ENCODE measurements around the gene RAI1. TPM values are rescaled to one million over a fixed set of nuclear protein-coding genes. Genes with fewer than 3 reads are reported as not detected.

RAI1 gene
- total and polyA plus RNA-seq, 10 of the 15 experiments (the other 5 are each of a cell fraction or from before 2014, with no cell fraction given), result 0.66 to 37.7 (median 6.0) TPM

GRCh38 chr17:17665255-17665654, 16.0 kb upstream of the RAI1 start:
- H4K20me1 ChIP-seq (ENCODE audit: control insufficient read depth, insufficient read depth), result no peaks in the 10 kb centered on the region
- no peak for FAIRE-seq
- H3K4me1 ChIP-seq (ENCODE audit: control insufficient read depth, insufficient read depth, low read length), result peaks cover 28% of the 10 kb centered on the region
- H3K4me2 ChIP-seq (ENCODE audit: control insufficient read depth, insufficient read depth), result no peak overlapping the region
- H3K36me3 ChIP-seq (ENCODE audit: control insufficient read depth in 2 of 2, insufficient read depth in 2 of 2, low read length in 1 of 2), result no peaks in the 10 kb centered on the region
- no peaks in the 10 kb centered on the region for H3K9me3 ChIP-seq (replicated peaks; ENCODE audit: control insufficient read depth, insufficient read depth, low read length)
- no peaks in the 10 kb centered on the region; a peak in 1 of 4 replicates for H3K27me3 ChIP-seq (replicated peaks in 1 of 2; ENCODE audit: control insufficient read depth in 2 of 2, insufficient read depth in 2 of 2, low read length in 1 of 2)
- no peak for DNase-seq (ENCODE audit: low read depth, low spot score)
- BruUV-seq (replicated peaks), result no TSS peak
- H2AFZ ChIP-seq (ENCODE audit: control insufficient read depth, low read depth, low read length), result no peak overlapping the region
- intact Hi-C loops (cut with micrococcal nuclease; ENCODE audit: unreplicated experiment), result no loop called here
- H3K9ac ChIP-seq (ENCODE audit: control insufficient read depth, insufficient read depth, low read length), result no peak overlapping the region
- in situ Hi-C loops (cut with MboI), result no loop called here
- WGBS (ENCODE audit: insufficient coverage, insufficient replicate concordance, low lambda C conversion rate, missing lambda C conversion rate), result 64% methylated on average over 6 of the region's 6 CpGs
- no peak overlapping the region for H3K27ac ChIP-seq (ENCODE audit: control insufficient read depth, insufficient read depth)
- ChIA-PET RAD21 (ENCODE audit: unreplicated experiment) (interaction anchor here (0.9 kb wide), 1 partner anchor 23 kb away, joined by 3 read pairs; no protein-coding TSS in a partner anchor), SMC1A (ENCODE audit: uncharacterized antibody, unreplicated experiment) (interaction anchor here (0.9 to 1.1 kb wide), 2 partner anchors 14 to 25 kb away, joined by 3 read pairs; no protein-coding TSS in a partner anchor), POLR2A (interaction anchor here (1.5 kb wide), 1 partner anchor 10 kb away, joined by 4 read pairs; no protein-coding TSS in a partner anchor), CTCF (interaction anchor here (1.0 to 2.2 kb wide), 3 partner anchors 8 to 23 kb away, joined by 3 to 11 read pairs (median 4); no protein-coding TSS in a partner anchor)
- no peak overlapping the region for H3K4me3 ChIP-seq
- ATAC-seq, result no peak
- no peaks in the 10 kb centered on the region for H3K79me2 ChIP-seq (ENCODE audit: control insufficient read depth, insufficient read depth, low read length)
- TF ChIP-seq NFYB (IDR thresholded peaks at IDR 0.05; ENCODE audit: insufficient read depth, low read depth, low read length), result no peak
- no peak for TF ChIP-seq SIX5 (IDR thresholded peaks at IDR 0.05; ENCODE audit: low read depth, low read length, severe bottlenecking)
- TF ChIP-seq EP300 (IDR thresholded peaks at IDR 0.05; ENCODE audit: borderline replicate concordance in 1 of 2, control insufficient read depth in 1 of 2, low read depth in 2 of 2, low read length in 2 of 2), result no peak
- TF ChIP-seq BHLHE40 (IDR thresholded peaks at IDR 0.05; ENCODE audit: borderline replicate concordance in 1 of 2, low read depth in 2 of 2, low read length in 1 of 2), result no peak
- no peak for TF ChIP-seq RFX5 (IDR thresholded peaks at IDR 0.05; ENCODE audit: low read depth, low read length)
- no peak for TF ChIP-seq SIN3A (IDR thresholded peaks at IDR 0.05; ENCODE audit: low read depth, low read length)
- no peak for TF ChIP-seq ZNF217 (IDR thresholded peaks at IDR 0.05)
- no peak for TF ChIP-seq ZNF274 (IDR thresholded peaks at IDR 0.05; ENCODE audit: insufficient read depth, insufficient read length)
- no peak for TF ChIP-seq FOS (IDR thresholded peaks at IDR 0.05; ENCODE audit: borderline replicate concordance, extremely low read depth, insufficient read length)
- no peak for TF ChIP-seq HDAC6 (IDR thresholded peaks at IDR 0.05; ENCODE audit: unreplicated experiment)
- no peak for TF ChIP-seq GABPA (IDR thresholded peaks at IDR 0.05; ENCODE audit: low read depth)
- no peak for TF ChIP-seq NFXL1 (IDR thresholded peaks at IDR 0.05; ENCODE audit: borderline replicate concordance)
- TF ChIP-seq YY1 (IDR thresholded peaks at IDR 0.05; ENCODE audit: low read depth, low read length), result no peak
- no peak for TF ChIP-seq TAF1 (IDR thresholded peaks at IDR 0.05; ENCODE audit: borderline replicate concordance, low read depth, low read length)
- TF ChIP-seq, protein P1, sequence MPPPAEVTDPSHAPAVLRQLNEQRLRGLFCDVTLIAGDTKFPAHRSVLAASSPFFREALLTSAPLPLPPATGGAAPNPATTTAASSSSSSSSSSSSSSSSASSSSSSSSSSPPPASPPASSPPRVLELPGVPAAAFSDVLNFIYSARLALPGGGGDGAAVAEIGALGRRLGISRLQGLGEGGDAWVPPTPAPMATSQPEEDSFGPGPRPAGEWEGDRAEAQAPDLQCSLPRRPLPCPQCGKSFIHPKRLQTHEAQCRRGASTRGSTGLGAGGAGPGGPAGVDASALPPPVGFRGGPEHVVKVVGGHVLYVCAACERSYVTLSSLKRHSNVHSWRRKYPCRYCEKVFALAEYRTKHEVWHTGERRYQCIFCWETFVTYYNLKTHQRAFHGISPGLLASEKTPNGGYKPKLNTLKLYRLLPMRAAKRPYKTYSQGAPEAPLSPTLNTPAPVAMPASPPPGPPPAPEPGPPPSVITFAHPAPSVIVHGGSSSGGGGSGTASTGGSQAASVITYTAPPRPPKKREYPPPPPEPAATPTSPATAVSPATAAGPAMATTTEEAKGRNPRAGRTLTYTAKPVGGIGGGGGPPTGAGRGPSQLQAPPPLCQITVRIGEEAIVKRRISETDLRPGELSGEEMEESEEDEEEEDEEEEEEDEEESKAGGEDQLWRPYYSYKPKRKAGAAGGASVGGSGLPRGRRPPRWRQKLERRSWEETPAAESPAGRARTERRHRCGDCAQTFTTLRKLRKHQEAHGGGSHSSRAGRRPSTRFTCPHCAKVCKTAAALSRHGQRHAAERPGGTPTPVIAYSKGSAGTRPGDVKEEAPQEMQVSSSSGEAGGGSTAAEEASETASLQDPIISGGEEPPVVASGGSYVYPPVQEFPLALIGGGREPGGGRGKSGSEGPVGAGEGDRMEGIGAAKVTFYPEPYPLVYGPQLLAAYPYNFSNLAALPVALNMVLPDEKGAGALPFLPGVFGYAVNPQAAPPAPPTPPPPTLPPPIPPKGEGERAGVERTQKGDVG (CRISPR knock-in tag; IDR thresholded peaks at IDR 0.05), result no peak
- TF ChIP-seq KAT2A (conservative IDR thresholded peaks at IDR 0.05; ENCODE audit: control insufficient read depth, low read depth, low read length), result no peak
- TF ChIP-seq, protein P2, sequence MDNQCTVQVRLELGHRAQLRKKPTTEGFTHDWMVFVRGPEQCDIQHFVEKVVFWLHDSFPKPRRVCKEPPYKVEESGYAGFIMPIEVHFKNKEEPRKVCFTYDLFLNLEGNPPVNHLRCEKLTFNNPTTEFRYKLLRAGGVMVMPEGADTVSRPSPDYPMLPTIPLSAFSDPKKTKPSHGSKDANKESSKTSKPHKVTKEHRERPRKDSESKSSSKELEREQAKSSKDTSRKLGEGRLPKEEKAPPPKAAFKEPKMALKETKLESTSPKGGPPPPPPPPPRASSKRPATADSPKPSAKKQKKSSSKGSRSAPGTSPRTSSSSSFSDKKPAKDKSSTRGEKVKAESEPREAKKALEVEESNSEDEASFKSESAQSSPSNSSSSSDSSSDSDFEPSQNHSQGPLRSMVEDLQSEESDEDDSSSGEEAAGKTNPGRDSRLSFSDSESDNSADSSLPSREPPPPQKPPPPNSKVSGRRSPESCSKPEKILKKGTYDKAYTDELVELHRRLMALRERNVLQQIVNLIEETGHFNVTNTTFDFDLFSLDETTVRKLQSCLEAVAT (IDR thresholded peaks at IDR 0.05), result no peak
- TF ChIP-seq, protein P3, sequence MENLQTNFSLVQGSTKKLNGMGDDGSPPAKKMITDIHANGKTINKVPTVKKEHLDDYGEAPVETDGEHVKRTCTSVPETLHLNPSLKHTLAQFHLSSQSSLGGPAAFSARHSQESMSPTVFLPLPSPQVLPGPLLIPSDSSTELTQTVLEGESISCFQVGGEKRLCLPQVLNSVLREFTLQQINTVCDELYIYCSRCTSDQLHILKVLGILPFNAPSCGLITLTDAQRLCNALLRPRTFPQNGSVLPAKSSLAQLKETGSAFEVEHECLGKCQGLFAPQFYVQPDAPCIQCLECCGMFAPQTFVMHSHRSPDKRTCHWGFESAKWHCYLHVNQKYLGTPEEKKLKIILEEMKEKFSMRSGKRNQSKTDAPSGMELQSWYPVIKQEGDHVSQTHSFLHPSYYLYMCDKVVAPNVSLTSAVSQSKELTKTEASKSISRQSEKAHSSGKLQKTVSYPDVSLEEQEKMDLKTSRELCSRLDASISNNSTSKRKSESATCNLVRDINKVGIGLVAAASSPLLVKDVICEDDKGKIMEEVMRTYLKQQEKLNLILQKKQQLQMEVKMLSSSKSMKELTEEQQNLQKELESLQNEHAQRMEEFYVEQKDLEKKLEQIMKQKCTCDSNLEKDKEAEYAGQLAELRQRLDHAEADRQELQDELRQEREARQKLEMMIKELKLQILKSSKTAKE (IDR thresholded peaks at IDR 0.05; ENCODE audit: low read depth, poor library complexity, severe bottlenecking), result no peak
